Activated effector memory CD4-positive, alpha-beta T cell treated with Interleukin-2 at 50 U/mL for 16 hours (primary cell): Measurements from ENCODE around the gene ATP8A1.

Experiments
- DNase-seq: peaks from one replicate; pipeline ENCODE4 v3.0.0-alpha.2; 2020

The ATP8A1 gene

GRCh38 chr4:42562016-42562415 lies 94.9 kb downstream of the ATP8A1 start:
- no peak for DNase-seq

- no peak for DNase-seq
Measured at GRCh38 chr4:42561031-42561430, 95.9 kb downstream of the ATP8A1 start.

- no peak for DNase-seq
Measured at GRCh38 chr4:42560467-42560861, 96.4 kb downstream of the ATP8A1 start.

- DNase-seq = no peak
Measured at GRCh38 chr4:42558156-42558555, 98.7 kb downstream of the ATP8A1 start.

GRCh38 chr4:42555828-42556227 lies 101.1 kb downstream of the ATP8A1 start:
- DNase-seq = no peak

GRCh38 chr4:42554072-42554471 lies 102.8 kb downstream of the ATP8A1 start:
- DNase-seq = no peak

- no peak for DNase-seq
Measured at GRCh38 chr4:42549896-42550295, 107.0 kb downstream of the ATP8A1 start.

GRCh38 chr4:42547805-42548204 lies 109.1 kb downstream of the ATP8A1 start:
- no peak for DNase-seq

- no peak for DNase-seq
Measured at GRCh38 chr4:42543762-42544161, 113.1 kb downstream of the ATP8A1 start.

GRCh38 chr4:42543126-42543525 lies 113.8 kb downstream of the ATP8A1 start:
- DNase-seq = no peak

- no peak for DNase-seq
Measured at GRCh38 chr4:42541647-42542046, 115.3 kb downstream of the ATP8A1 start.

GRCh38 chr4:42533042-42533441 lies 123.9 kb downstream of the ATP8A1 start:
- no peak for DNase-seq

GRCh38 chr4:42531341-42532030 lies 125.4 kb downstream of the ATP8A1 start:
- DNase-seq = no peak

- DNase-seq = no peak
Measured at GRCh38 chr4:42523066-42523718, 133.7 kb downstream of the ATP8A1 start.

GRCh38 chr4:42519803-42520417 lies 137.0 kb downstream of the ATP8A1 start:
- no peak for DNase-seq

GRCh38 chr4:42515156-42515884 lies 141.6 kb downstream of the ATP8A1 start:
- no peak for DNase-seq

- DNase-seq = no peak
Measured at GRCh38 chr4:42513748-42514492, 143.0 kb downstream of the ATP8A1 start.

GRCh38 chr4:42512226-42512625 lies 144.7 kb downstream of the ATP8A1 start:
- no peak for DNase-seq

- no peak for DNase-seq
Measured at GRCh38 chr4:42510225-42510624, 146.7 kb downstream of the ATP8A1 start.

GRCh38 chr4:42501624-42502401 lies 155.1 kb downstream of the ATP8A1 start:
- no peak for DNase-seq

GRCh38 chr4:42498040-42498439 lies 158.9 kb downstream of the ATP8A1 start:
- no peak for DNase-seq
